Lower leg skin (tissue), 3 donors: Measurements from ENCODE around the gene SELPLG.

Experiments
- POLR2A ChIP-seq, 2 donors: fragments of 450-650 bp; IDR thresholded peaks; one replicate each; pipeline ENCODE4 v1.6.1; 2016 to 2017; ENCODE audit warnings: antibody characterized with exemption in 2 of 2, mild to moderate bottlenecking in 1 of 2, moderate library complexity in 1 of 2
- TF ChIP-seq, protein P1 (sequence below), 3 donors: fragments of 450-650 bp; IDR thresholded peaks; one replicate each; pipeline ENCODE4 v1.5.1; 2016; ENCODE audit warnings: antibody characterized with exemption in 3 of 3, mild to moderate bottlenecking in 3 of 3, moderate library complexity in 2 of 3

DNA sequence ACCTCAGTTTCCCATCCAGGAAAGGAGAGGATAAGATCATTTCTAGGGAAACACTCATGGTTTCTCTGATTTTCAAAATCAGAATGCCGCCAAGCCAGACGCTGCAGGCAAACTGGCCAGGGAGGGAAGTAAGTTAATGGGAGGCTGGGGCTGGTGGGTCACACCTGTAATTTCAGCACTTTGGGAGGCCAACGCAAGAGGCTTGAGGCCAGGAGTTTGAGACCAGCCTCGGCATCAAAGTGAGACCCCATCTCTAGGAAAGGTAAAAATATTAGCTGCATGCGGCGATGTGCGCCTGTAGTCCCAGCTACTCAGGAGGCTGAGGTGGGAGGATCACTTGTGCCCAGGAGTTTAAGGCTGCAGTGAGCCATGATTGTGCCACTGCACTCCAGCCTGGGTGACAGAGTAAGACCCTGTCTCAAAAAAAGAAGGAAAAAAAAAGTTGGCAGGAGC is 587 bp downstream of the SELPLG start:
- TF ChIP-seq, protein P1, sequence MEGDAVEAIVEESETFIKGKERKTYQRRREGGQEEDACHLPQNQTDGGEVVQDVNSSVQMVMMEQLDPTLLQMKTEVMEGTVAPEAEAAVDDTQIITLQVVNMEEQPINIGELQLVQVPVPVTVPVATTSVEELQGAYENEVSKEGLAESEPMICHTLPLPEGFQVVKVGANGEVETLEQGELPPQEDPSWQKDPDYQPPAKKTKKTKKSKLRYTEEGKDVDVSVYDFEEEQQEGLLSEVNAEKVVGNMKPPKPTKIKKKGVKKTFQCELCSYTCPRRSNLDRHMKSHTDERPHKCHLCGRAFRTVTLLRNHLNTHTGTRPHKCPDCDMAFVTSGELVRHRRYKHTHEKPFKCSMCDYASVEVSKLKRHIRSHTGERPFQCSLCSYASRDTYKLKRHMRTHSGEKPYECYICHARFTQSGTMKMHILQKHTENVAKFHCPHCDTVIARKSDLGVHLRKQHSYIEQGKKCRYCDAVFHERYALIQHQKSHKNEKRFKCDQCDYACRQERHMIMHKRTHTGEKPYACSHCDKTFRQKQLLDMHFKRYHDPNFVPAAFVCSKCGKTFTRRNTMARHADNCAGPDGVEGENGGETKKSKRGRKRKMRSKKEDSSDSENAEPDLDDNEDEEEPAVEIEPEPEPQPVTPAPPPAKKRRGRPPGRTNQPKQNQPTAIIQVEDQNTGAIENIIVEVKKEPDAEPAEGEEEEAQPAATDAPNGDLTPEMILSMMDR (IDR thresholded peaks at IDR 0.05), result no peak
- no peak for TF ChIP-seq POLR2A (IDR thresholded peaks at IDR 0.05)
